Spleen (tissue), 11 donors: Measurements from ENCODE around the gene LMAN2L. TPM values are rescaled to one million over a fixed set of nuclear protein-coding genes. Genes with fewer than 3 reads are reported as not detected.

ENCODE experiments used
- DNase-seq: peaks from one replicate; pipeline ENCODE4 v3.0.0-alpha.2; 2020
- H3K27ac ChIP-seq, 8 donors: fragments of 200-600 bp; sonication (generic) in 7 of 8; 1 replicate in 4 of 8; 2 replicates in 4 of 8; pipeline versions ENCODE4 v1.5.0 to v1.8.0; 2016 to 2021; ENCODE audit warnings: inconsistent platforms in 4 of 8, mild to moderate bottlenecking in 4 of 8, moderate library complexity in 1 of 8
- H3K27me3 ChIP-seq, 7 donors: fragments of 200-600 bp; sonication (generic) in 6 of 7; replicated peaks in 1 of 7; 1 replicate in 4 of 7; 2 replicates in 3 of 7; pipeline versions ENCODE4 v1.5.0 to v1.8.0; 2016 to 2021; ENCODE audit warnings: inconsistent platforms in 3 of 7, mild to moderate bottlenecking in 1 of 7
- H3K36me3 ChIP-seq, 6 donors: fragments of 200-600 bp; sonication (generic) in 5 of 6; 1 replicate in 4 of 6; 2 replicates in 2 of 6; pipeline versions ENCODE4 v1.5.0 to v1.8.0; 2016 to 2021; ENCODE audit warnings: inconsistent platforms in 2 of 6
- H3K4me1 ChIP-seq, 6 donors: fragments of 200-600 bp; sonication (generic) in 5 of 6; 1 replicate in 3 of 6; 2 replicates in 3 of 6; pipeline versions ENCODE4 v1.5.0 to v1.8.0; 2016 to 2021; ENCODE audit warnings: inconsistent platforms in 3 of 6
- H3K4me3 ChIP-seq, 8 donors: fragments of 200-600 bp; sonication (generic) in 7 of 8; 1 replicate in 4 of 8; 2 replicates in 4 of 8; pipeline versions ENCODE4 v1.5.0 to v1.8.0; 2016 to 2021; ENCODE audit warnings: inconsistent platforms in 4 of 8, mild to moderate bottlenecking in 4 of 8, moderate library complexity in 2 of 8
- H3K9me3 ChIP-seq, 8 donors: fragments of 200-600 bp; sonication (generic) in 7 of 8; 1 replicate in 4 of 8; 2 replicates in 4 of 8; pipeline versions ENCODE4 v1.5.0 to v1.8.0; 2016 to 2021; ENCODE audit warnings: inconsistent platforms in 4 of 8
- CTCF ChIP-seq, 11 experiments: fragments of 200-600 bp in 7 of 11; fragments of 450-650 bp in 4 of 11; sonication (generic) in 4 of 11; IDR thresholded peaks in 8 of 11; conservative IDR thresholded peaks in 3 of 11; 1 replicate in 7 of 11; 2 replicates in 4 of 11; pipeline versions ENCODE4 v1.4.0 to v1.8.0; 2016 to 2021; ENCODE audit warnings: antibody characterized with exemption in 11 of 11, inconsistent platforms in 4 of 11, mild to moderate bottlenecking in 1 of 11
- POLR2A ChIP-seq, 3 donors: fragments of 450-650 bp; IDR thresholded peaks; one replicate each; pipeline ENCODE4 v1.5.1; 2017; ENCODE audit warnings: antibody characterized with exemption in 3 of 3, mild to moderate bottlenecking in 1 of 3
- POLR2AphosphoS5 ChIP-seq, 3 donors: sonication (generic); formaldehyde crosslinking; IDR thresholded peaks; one replicate each; pipeline ENCODE4 v1.5.1; 2017; ENCODE audit warnings: antibody characterized with exemption in 3 of 3
- WGBS, 5 donors: extraction: QIAGEN DNeasy Blood & Tissue Kit in 3 of 5; methylation state at CpG; one replicate each; pipeline versions ENCODE4 v1.1.5 to v1.1.7; 2013 to 2018; 5-methylcytosine and 5-hydroxymethylcytosine counted together
- intact Hi-C: fragments of 100-400 bp; cut with DNase I; formaldehyde crosslinking; loops from one replicate; pipeline ENCODE4 v1.15.0; 2023; ENCODE audit warnings: low total_unique reads
- polyA plus RNA-seq, 3 donors: library from polyadenylated mRNA; stranded (reverse); fragments of 200-250 nt; gene quantifications; one replicate each; pipeline ENCODE4 v1.2.1, GENCODE V29; 2013
- total RNA-seq, 7 donors: library from RNA; depleted of rRNA in 3 of 7; stranded (reverse); fragments of >200 nt in 3 of 7; fragmentation: NEBNext Ultra II Directional in 4 of 7; extraction: Animal tissue kit (Norgen Biotek cat#: 25700) in 4 of 7; gene quantifications; one replicate each; pipeline versions ENCODE4 v1.1.0 to v1.2.1, GENCODE V29; 2016 to 2021
- donor health status: healthy with polysubstance abuse.
- donor health status: DM: no; HTN: no; CAD: no; lungs with moderate emphysema.
- donor health status: DM: no; HTN: no; CAD: no.
- donor health status: Bipolar disorder and iron deficiency.
- donor health status: healthy.
- donor health status: DM: no; HTN: no; CAD: no.
- donor health status: DM: yes; HTN: yes; CAD: no.

Gene LMAN2L
- total and polyA plus RNA-seq, 10 donors, result 5.8 to 15.4 (median 9.3) TPM

- Histone ChIP-seq H3K4me1 (peaks cover 11 to 67% (median 34%) of the 10 kb centered on the region in 6 donors), H3K36me3 (peaks cover 0 to 9% (median 0%) of the 10 kb centered on the region in 6 donors), H3K4me3 (peak overlapping the region in 7 of 8 donors; percentile 3 to 66 (median 38)), H3K9me3 (no peaks in the 10 kb centered on the region), H3K27ac (peak overlapping the region in 7 of 8 donors; percentile 9 to 81 (median 70)), H3K27me3 (no peaks in the 10 kb centered on the region)
- DNase-seq, result no peak
- TF ChIP-seq POLR2A (IDR thresholded peaks at IDR 0.05), result no peak
- TF ChIP-seq CTCF (IDR thresholded peaks at IDR 0.05 in 8 of 11, conservative IDR thresholded peaks at IDR 0.05 in 3 of 11), result no peak
- no peak for TF ChIP-seq POLR2AphosphoS5 (IDR thresholded peaks at IDR 0.05)
- intact Hi-C loops, result no loop called here
- 81 to 90% (median 85%) methylated on average over 12 of the region's 12 CpGs for WGBS, 5 donors
Measured at GRCh38 chr2:96772903-96773671, 33.2 kb upstream of the LMAN2L start.

GRCh38 chr2:96771796-96772618, 32.1 kb upstream of the LMAN2L start:
- no peak for DNase-seq
- Histone ChIP-seq H3K27ac (peak overlapping the region in 1 of 8 donors; percentile 6), H3K4me1 (peaks cover 11 to 77% (median 45%) of the 10 kb centered on the region in 6 donors), H3K9me3 (no peaks in the 10 kb centered on the region), H3K27me3 (no peaks in the 10 kb centered on the region), H3K4me3 (no peak overlapping the region), H3K36me3 (peaks cover 0 to 9% (median 0%) of the 10 kb centered on the region in 6 donors)
- TF ChIP-seq POLR2A (IDR thresholded peaks at IDR 0.05) (no peak), CTCF (IDR thresholded peaks at IDR 0.05 in 8 of 11, conservative IDR thresholded peaks at IDR 0.05 in 3 of 11) (no peak), POLR2AphosphoS5 (IDR thresholded peaks at IDR 0.05) (no peak)
- WGBS, 5 donors, result 91 to 98% (median 96%) methylated on average over 20 of the region's 20 CpGs
- intact Hi-C loops, result no loop called here

GRCh38 chr2:96770442-96771202, 30.8 kb upstream of the LMAN2L start:
- intact Hi-C loops, result no loop called here
- Histone ChIP-seq H3K9me3 (no peaks in the 10 kb centered on the region), H3K4me3 (no peak overlapping the region), H3K4me1 (peaks cover 11 to 82% (median 49%) of the 10 kb centered on the region in 6 donors), H3K27me3 (no peaks in the 10 kb centered on the region), H3K36me3 (peaks cover 0 to 9% (median 0%) of the 10 kb centered on the region in 6 donors), H3K27ac (peak overlapping the region in 1 of 8 donors; percentile 18)
- 83 to 97% (median 91%) methylated on average over 20 to 25 of the region's 25 CpGs for WGBS, 5 donors
- TF ChIP-seq CTCF (IDR thresholded peaks at IDR 0.05 in 8 of 11, conservative IDR thresholded peaks at IDR 0.05 in 3 of 11) (no peak), POLR2AphosphoS5 (IDR thresholded peaks at IDR 0.05) (no peak), POLR2A (IDR thresholded peaks at IDR 0.05) (no peak)
- DNase-seq, result no peak
